ENCODE data around the gene UPF3B. TPM values are rescaled to one million over a fixed set of nuclear protein-coding genes. Genes with fewer than 3 reads are reported as not detected.

The UPF3B gene
- total and polyA plus RNA-seq, 2 of the 4 experiments (the other 2 are of a cell fraction): 0.54 to 6.0 TPM

DNA sequence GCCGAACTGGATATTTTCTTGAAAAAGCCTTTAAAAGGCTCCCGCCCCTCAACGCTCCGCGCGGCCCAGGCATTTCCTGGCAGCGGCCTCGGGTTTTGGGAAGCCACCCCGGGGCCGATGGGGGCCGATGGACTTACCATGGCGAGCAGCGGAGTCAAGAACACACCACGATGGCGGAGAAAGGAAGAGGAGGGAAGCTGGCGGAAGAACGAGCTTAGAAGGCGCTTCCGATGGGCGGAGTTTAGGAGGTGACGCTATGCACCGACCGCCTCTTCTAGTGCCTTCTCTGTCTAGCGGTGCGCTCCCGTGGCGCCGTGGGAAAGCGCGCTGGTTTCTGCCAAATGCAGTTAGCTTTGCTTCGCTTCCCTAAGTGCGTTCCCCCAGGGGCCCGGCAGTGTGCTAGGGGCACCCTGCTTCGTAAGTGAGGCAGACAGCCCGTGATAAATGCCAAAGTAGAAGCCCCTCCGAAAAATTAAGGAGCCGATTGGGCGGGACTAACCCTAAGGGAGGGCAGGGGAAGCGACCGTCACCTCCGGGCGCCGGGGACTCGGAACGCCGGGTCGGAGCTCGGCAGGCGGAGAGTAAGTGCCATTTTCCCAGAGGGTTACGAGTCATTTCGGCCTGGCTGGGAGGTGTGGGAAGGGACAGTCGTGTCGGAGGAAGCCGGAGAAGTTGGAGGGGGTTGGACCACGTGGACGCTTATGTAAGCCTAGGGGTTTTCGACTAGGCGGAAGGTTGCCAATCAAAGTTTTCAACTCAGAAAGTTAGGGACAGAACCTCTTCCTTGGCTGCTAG, 61.1 kb downstream of the UPF3B start, which contains the start of gene RPL39:
RPL39 (minus strand) TSS at position 194 of the 795 bp plus-strand sequence; CDS start at position 140, 54 bp downstream.
- no peaks in the 10 kb centered on the region for H3K27me3 ChIP-seq (ENCODE audit: control insufficient read depth, insufficient read depth, low read length)
- H3K4ac ChIP-seq (ENCODE audit: low read depth, low read length): peak within 1 kb of the TSS; percentile 72
- in situ Hi-C loops (cut with MboI; ENCODE audit: low sequenced_read_pairs) (no loop called here), intact Hi-C loops (cut with micrococcal nuclease) (loop anchor here (2.0 to 5.0 kb wide), 2 partner anchors 79 to 184 kb away; partner anchors contain the start of genes NDUFA1, NKRF and RNF113A), dilution Hi-C loops (cut with HindIII; ENCODE audit: low sequenced_read_pairs, unreplicated experiment) (no loop called here)
- H3K4me3 ChIP-seq (ENCODE audit: insufficient read depth, low read depth, low read length): peak within 1 kb of the TSS; percentile 72
- H3K23ac ChIP-seq (ENCODE audit: low read depth, low read length): peak within 1 kb of the TSS; percentile 54; the same call in 1 of the 2 replicates
- peak within 1 kb of the TSS; percentile 38 for H4K91ac ChIP-seq (ENCODE audit: insufficient read depth, low read depth, low read length)
- H3K9ac ChIP-seq (ENCODE audit: low read depth, low read length): peak within 1 kb of the TSS; percentile 99
- H3K18ac ChIP-seq (ENCODE audit: low read depth, low read length): peak within 1 kb of the TSS; percentile 21; the same call in 1 of the 2 replicates
- peak within 1 kb of the TSS; percentile 75 for H2BK5ac ChIP-seq (ENCODE audit: low read depth, low read length, poor library complexity, severe bottlenecking)
- peaks cover 18% of the 10 kb centered on the region for H3K36me3 ChIP-seq (ENCODE audit: control insufficient read depth, insufficient read depth, low read length)
- H3K14ac ChIP-seq (replicated peaks; ENCODE audit: low read depth, low read length): peak within 1 kb of the TSS; percentile 53
- peak within 1 kb of the TSS; percentile 43 to 76 for H4K8ac ChIP-seq (ENCODE audit: low read depth in 2 of 2, low read length in 2 of 2)
- H3K27ac ChIP-seq (ENCODE audit: insufficient read depth, low read length): peak within 1 kb of the TSS; percentile 86
- peak within 1 kb of the TSS; percentile 34 for H4K5ac ChIP-seq (ENCODE audit: low read depth, low read length)
- H3K9me3 ChIP-seq (ENCODE audit: control insufficient read depth, insufficient read depth, low read length): no peaks in the 10 kb centered on the region; the same call in 1 of the 2 replicates
- WGBS, 2 experiments (ENCODE audit: extremely low coverage in 2 of 2, insufficient read length in 1 of 2): 24% methylated on average over 27 of the region's 58 CpGs; no CpG with 5 or more reads in 1 of the 2 experiments
- no peak within 1 kb of the TSS for H2BK120ac ChIP-seq (ENCODE audit: low read depth, low read length)
- H3K79me1 ChIP-seq (ENCODE audit: low read depth in 1 of 2, low read length in 2 of 2): peaks cover 0 to 6% of the 10 kb centered on the region in 2 experiments; a peak in 1 of 4 replicates
- H2BK20ac ChIP-seq (ENCODE audit: low read depth, low read length): no peak within 1 kb of the TSS
- H3K4me1 ChIP-seq (ENCODE audit: control insufficient read depth, insufficient read depth, low read length): peaks cover 3% of the 10 kb centered on the region; the same call in 1 of the 2 replicates
- peak; percentile 96 for TF ChIP-seq POLR2A (IDR thresholded peaks at IDR 0.05; ENCODE audit: low read depth, low read length)
- TF ChIP-seq MAZ (IDR thresholded peaks at IDR 0.05; ENCODE audit: borderline replicate concordance, low read depth, low read length): 0 out of 2 replicates have a peak, but pooled peaks have one; percentile 2
- TF ChIP-seq MXI1 (IDR thresholded peaks at IDR 0.05; ENCODE audit: borderline replicate concordance, low read depth, low read length): no peak
- ChIA-PET CTCF (interaction anchor here (1.0 to 1.4 kb wide), 2 partner anchors 33 to 275 kb away, joined by 3 read pairs; partner anchors contain the start of gene SOWAHD), POLR2A (ENCODE audit: unreplicated experiment) (interaction anchor here (0.6 to 1.0 kb wide), 2 partner anchors 10 to 81 kb away, joined by 4 to 6 read pairs; no protein-coding TSS in a partner anchor)
- no peaks in the 10 kb centered on the region; the same call in 1 of the 2 replicates for H3K9me1 ChIP-seq (ENCODE audit: insufficient read depth, low read length)
- H2AFZ ChIP-seq (replicated peaks; ENCODE audit: low read length, poor library complexity): peak within 1 kb of the TSS; percentile 93
- H2BK15ac ChIP-seq (ENCODE audit: low read depth, low read length): no peak within 1 kb of the TSS
- BruUV-seq (replicated peaks): no TSS peak
- peak within 1 kb of the TSS; percentile 97 for H2AK9ac ChIP-seq (replicated peaks; ENCODE audit: low read depth, low read length, poor library complexity)
- DNase-seq: peak; percentile 87
- H4K20me1 ChIP-seq (ENCODE audit: insufficient read depth, low read length): peaks cover 46% of the 10 kb centered on the region
- H2AK5ac ChIP-seq (ENCODE audit: low read depth, low read length): no peak within 1 kb of the TSS
- H3K4me2 ChIP-seq (ENCODE audit: low read depth, low read length): peak within 1 kb of the TSS; percentile 99
- H3K56ac ChIP-seq (ENCODE audit: extremely low read depth, insufficient read depth, low read length): peak within 1 kb of the TSS; percentile 52; the same call in 1 of the 2 replicates
- peak; percentile 94 for ATAC-seq (ENCODE audit: low read depth)

All from IMR-90 (cell line).